Activated CD8-positive, alpha-beta memory T cell treated with anti-CD3 and anti-CD28 coated beads, Interleukin-2, amount 50 U/mL, for 24 hours (primary cell): ENCODE measurements around the gene DNAJB6.

Source experiments
- DNase-seq: peaks from one replicate; pipeline ENCODE4 v3.0.0-alpha.2; 2020; ENCODE audit errors: extremely low read depth

Gene DNAJB6

GRCh38 chr7:157409753-157410727 is 73.2 kb downstream of the DNAJB6 start:
- DNase-seq: no peak

GRCh38 chr7:157410831-157411556 is 74.2 kb downstream of the DNAJB6 start:
- DNase-seq: no peak

- DNase-seq: no peak
Observed at GRCh38 chr7:157411580-157411979, 74.8 kb downstream of the DNAJB6 start.

- DNase-seq: peak; percentile 49
Observed at GRCh38 chr7:157412021-157412443, 75.2 kb downstream of the DNAJB6 start.

- no peak for DNase-seq
Observed at GRCh38 chr7:157412491-157413180, 75.8 kb downstream of the DNAJB6 start.

GRCh38 chr7:157413881-157414701 is 77.3 kb downstream of the DNAJB6 start:
- no peak for DNase-seq

- no peak for DNase-seq
Observed at GRCh38 chr7:157414702-157415096, 77.9 kb downstream of the DNAJB6 start.

GRCh38 chr7:157415486-157415885 is 78.7 kb downstream of the DNAJB6 start:
- DNase-seq: no peak

- DNase-seq: no peak
Observed at GRCh38 chr7:157416011-157416410, 79.2 kb downstream of the DNAJB6 start.

- DNase-seq: no peak
Observed at GRCh38 chr7:157418204-157419034, 81.6 kb downstream of the DNAJB6 start.

GRCh38 chr7:157419035-157419293 is 82.2 kb downstream of the DNAJB6 start:
- no peak for DNase-seq

- DNase-seq: no peak
Observed at GRCh38 chr7:157422279-157422678, 85.5 kb downstream of the DNAJB6 start.

GRCh38 chr7:157423348-157423747 is 86.5 kb downstream of the DNAJB6 start:
- DNase-seq: no peak

- no peak for DNase-seq
Observed at GRCh38 chr7:157423886-157424565, 87.2 kb downstream of the DNAJB6 start.

- no peak for DNase-seq
Observed at GRCh38 chr7:157425137-157425731, 88.4 kb downstream of the DNAJB6 start.

GRCh38 chr7:157425761-157426160 is 89.0 kb downstream of the DNAJB6 start:
- no peak for DNase-seq

GRCh38 chr7:157426463-157427301 is 89.9 kb downstream of the DNAJB6 start:
- DNase-seq: no peak

- no peak for DNase-seq
Observed at GRCh38 chr7:157427811-157428553, 91.2 kb downstream of the DNAJB6 start.
